ENCODE data around the gene TFB2M.

GRCh38 chr1:246576709-246577032, 10.6 kb upstream of the TFB2M start:
- no peak for TF ChIP-seq CTCF (IDR thresholded peaks at IDR 0.05)
- no peak for TF ChIP-seq ZFX (IDR thresholded peaks at IDR 0.05; ENCODE audit: borderline replicate concordance)

Data from 22Rv1 (cell line).